Measurements from ENCODE around the gene TRIO. TPM values are rescaled to one million over a fixed set of nuclear protein-coding genes. Genes with fewer than 3 reads are reported as not detected.

TRIO gene
- total RNA-seq, 1 experiment from 2014 or later = 88.8 TPM

DNA sequence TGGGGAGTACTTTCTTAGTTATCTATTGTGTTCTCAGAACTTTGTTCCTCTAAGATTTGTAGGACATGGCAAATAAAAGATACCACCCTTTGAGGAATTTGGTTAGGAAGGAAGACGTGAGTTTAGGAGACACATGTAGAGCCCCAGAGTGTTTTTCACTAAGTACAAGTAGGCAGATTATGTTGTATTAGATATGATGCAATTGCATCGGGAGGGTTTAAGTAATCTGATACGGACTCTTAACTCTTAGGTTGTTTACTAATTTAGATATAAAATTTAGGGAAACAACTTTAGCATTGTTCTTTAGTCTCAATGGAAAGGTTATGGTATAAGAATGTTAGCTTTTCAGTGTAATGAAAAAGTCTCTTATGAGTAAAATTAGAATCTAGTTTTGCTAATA lies 84.4 kb downstream of the TRIO start:
- no peak for DNase-seq (ENCODE audit: low spot score)
- H3K9me3 Mint-ChIP-seq = no peaks in the 10 kb centered on the region
- CTCF ChIA-PET = interaction anchor here (0.8 to 1.1 kb wide), 2 partner anchors 9 to 43 kb away, joined by 3 read pairs; no protein-coding TSS in a partner anchor
- peaks cover 68% of the 10 kb centered on the region for H3K4me1 Mint-ChIP-seq
- H3K27ac Mint-ChIP-seq = no peak overlapping the region
- TF ChIP-seq, protein P1, sequence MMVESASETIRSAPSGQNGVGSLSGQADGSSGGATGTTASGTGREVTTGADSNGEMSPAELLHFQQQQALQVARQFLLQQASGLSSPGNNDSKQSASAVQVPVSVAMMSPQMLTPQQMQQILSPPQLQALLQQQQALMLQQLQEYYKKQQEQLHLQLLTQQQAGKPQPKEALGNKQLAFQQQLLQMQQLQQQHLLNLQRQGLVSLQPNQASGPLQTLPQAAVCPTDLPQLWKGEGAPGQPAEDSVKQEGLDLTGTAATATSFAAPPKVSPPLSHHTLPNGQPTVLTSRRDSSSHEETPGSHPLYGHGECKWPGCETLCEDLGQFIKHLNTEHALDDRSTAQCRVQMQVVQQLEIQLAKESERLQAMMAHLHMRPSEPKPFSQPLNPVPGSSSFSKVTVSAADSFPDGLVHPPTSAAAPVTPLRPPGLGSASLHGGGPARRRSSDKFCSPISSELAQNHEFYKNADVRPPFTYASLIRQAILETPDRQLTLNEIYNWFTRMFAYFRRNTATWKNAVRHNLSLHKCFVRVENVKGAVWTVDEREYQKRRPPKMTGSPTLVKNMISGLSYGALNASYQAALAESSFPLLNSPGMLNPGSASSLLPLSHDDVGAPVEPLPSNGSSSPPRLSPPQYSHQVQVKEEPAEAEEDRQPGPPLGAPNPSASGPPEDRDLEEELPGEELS (CRISPR knock-in tag; IDR thresholded peaks at IDR 0.05) = no peak
- TF ChIP-seq CREB1 (CRISPR knock-in tag; IDR thresholded peaks at IDR 0.05) (no peak), JUN (CRISPR knock-in tag; IDR thresholded peaks at IDR 0.05) (no peak), IRF2 (CRISPR knock-in tag; IDR thresholded peaks at IDR 0.05; ENCODE audit: borderline replicate concordance, low read depth) (no peak)
- TF ChIP-seq, protein P2, sequence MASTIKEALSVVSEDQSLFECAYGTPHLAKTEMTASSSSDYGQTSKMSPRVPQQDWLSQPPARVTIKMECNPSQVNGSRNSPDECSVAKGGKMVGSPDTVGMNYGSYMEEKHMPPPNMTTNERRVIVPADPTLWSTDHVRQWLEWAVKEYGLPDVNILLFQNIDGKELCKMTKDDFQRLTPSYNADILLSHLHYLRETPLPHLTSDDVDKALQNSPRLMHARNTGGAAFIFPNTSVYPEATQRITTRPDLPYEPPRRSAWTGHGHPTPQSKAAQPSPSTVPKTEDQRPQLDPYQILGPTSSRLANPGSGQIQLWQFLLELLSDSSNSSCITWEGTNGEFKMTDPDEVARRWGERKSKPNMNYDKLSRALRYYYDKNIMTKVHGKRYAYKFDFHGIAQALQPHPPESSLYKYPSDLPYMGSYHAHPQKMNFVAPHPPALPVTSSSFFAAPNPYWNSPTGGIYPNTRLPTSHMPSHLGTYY (CRISPR knock-in tag; IDR thresholded peaks at IDR 0.05) = no peak
- TF ChIP-seq, protein P3, sequence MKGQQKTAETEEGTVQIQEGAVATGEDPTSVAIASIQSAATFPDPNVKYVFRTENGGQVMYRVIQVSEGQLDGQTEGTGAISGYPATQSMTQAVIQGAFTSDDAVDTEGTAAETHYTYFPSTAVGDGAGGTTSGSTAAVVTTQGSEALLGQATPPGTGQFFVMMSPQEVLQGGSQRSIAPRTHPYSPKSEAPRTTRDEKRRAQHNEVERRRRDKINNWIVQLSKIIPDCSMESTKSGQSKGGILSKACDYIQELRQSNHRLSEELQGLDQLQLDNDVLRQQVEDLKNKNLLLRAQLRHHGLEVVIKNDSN (CRISPR knock-in tag; IDR thresholded peaks at IDR 0.05) = no peak
- no peaks in the 10 kb centered on the region for H3K27me3 Mint-ChIP-seq (ENCODE audit: low read depth)
- H3K4me3 Mint-ChIP-seq = no peak overlapping the region
- POLR2A ChIA-PET = no interaction called here
- no peaks in the 10 kb centered on the region for H3K36me3 Mint-ChIP-seq
- no peak for ATAC-seq

DNA sequence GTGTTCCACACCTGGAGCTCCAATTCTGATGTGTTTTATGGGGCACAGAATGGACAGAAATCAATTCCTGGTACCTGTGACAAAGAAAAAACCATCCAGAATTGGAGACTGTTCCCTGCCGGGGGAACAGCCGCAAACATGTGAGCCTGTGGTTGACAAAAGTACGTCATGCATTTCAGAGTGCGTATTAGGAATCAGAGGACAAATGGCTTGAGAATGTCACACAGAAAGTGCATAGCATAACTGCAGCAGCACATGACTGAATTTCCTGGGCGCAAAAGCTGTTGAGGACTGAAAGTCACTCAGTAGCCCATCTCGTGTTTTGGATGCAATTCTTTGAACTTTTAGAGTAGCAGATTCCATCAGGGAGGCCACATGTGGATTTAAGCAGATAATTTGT lies 85.1 kb downstream of the TRIO start:
- ChIA-PET POLR2A (no interaction called here), CTCF (interaction anchor here (0.8 kb wide), 1 partner anchor 42 kb away, joined by 3 read pairs; no protein-coding TSS in a partner anchor)
- no peak overlapping the region for H3K4me3 Mint-ChIP-seq
- peaks cover 61% of the 10 kb centered on the region for H3K4me1 Mint-ChIP-seq
- no peaks in the 10 kb centered on the region for H3K27me3 Mint-ChIP-seq (ENCODE audit: low read depth)
- ATAC-seq (no peak), DNase-seq (ENCODE audit: low spot score) (no peak)
- 0 out of 2 replicates have a peak overlapping the region, but pooled peaks have one; percentile 33 for H3K27ac Mint-ChIP-seq
- no peaks in the 10 kb centered on the region for H3K9me3 Mint-ChIP-seq
- TF ChIP-seq ZNF121 (CRISPR knock-in tag; IDR thresholded peaks at IDR 0.05) (no peak), ETV6 (CRISPR knock-in tag; IDR thresholded peaks at IDR 0.05) (no peak), TCF7 (CRISPR knock-in tag; IDR thresholded peaks at IDR 0.05; ENCODE audit: low read depth) (no peak), ESRRA (CRISPR knock-in tag; IDR thresholded peaks at IDR 0.05; ENCODE audit: borderline replicate concordance) (no peak)
- TF ChIP-seq, protein P4, sequence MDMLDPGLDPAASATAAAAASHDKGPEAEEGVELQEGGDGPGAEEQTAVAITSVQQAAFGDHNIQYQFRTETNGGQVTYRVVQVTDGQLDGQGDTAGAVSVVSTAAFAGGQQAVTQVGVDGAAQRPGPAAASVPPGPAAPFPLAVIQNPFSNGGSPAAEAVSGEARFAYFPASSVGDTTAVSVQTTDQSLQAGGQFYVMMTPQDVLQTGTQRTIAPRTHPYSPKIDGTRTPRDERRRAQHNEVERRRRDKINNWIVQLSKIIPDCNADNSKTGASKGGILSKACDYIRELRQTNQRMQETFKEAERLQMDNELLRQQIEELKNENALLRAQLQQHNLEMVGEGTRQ (CRISPR knock-in tag; IDR thresholded peaks at IDR 0.05) = no peak
- no peaks in the 10 kb centered on the region for H3K36me3 Mint-ChIP-seq

DNA sequence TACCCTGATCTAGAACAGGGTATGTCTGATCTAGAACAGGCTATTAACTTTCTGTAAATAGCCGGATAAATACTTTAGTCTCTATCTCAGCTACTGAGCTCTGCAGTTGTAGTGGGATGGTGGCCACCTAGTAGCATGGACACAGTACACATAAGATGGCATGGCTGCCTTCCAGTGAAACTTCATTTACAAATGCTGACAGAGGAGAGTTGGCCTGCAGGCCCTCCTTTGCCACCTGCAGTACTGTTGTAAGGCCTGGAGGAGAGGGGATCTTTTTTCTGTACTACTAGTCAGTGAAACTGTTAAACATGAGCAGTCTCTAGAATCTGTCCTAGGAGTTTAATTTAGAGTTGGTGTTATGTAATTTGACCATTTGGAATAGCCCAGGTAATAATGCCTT lies 86.0 kb downstream of the TRIO start:
- no peaks in the 10 kb centered on the region for H3K9me3 Mint-ChIP-seq
- no peak overlapping the region for H3K4me3 Mint-ChIP-seq
- ChIA-PET POLR2A (no interaction called here), CTCF (no interaction called here)
- no peaks in the 10 kb centered on the region for H3K36me3 Mint-ChIP-seq
- no peaks in the 10 kb centered on the region for H3K27me3 Mint-ChIP-seq (ENCODE audit: low read depth)
- DNase-seq (ENCODE audit: low spot score) = no peak
- ATAC-seq = no peak
- H3K27ac Mint-ChIP-seq = no peak overlapping the region
- H3K4me1 Mint-ChIP-seq = peaks cover 65% of the 10 kb centered on the region
- TF ChIP-seq NFATC4 (CRISPR knock-in tag; IDR thresholded peaks at IDR 0.05) (no peak), ELF4 (CRISPR knock-in tag; IDR thresholded peaks at IDR 0.05; ENCODE audit: low read depth) (no peak), SMAD4 (CRISPR knock-in tag; IDR thresholded peaks at IDR 0.05) (no peak), CBFB (CRISPR knock-in tag; IDR thresholded peaks at IDR 0.05; ENCODE audit: low read depth) (no peak), ZNF219 (CRISPR knock-in tag; IDR thresholded peaks at IDR 0.05; ENCODE audit: borderline replicate concordance) (no peak), ZNF396 (CRISPR knock-in tag; IDR thresholded peaks at IDR 0.05; ENCODE audit: borderline replicate concordance) (no peak), ZNF263 (CRISPR knock-in tag; IDR thresholded peaks at IDR 0.05; ENCODE audit: low read depth) (no peak), ZNF317 (CRISPR knock-in tag; IDR thresholded peaks at IDR 0.05; ENCODE audit: borderline replicate concordance, low read depth) (no peak)
- TF ChIP-seq, protein P1 (CRISPR knock-in tag; IDR thresholded peaks at IDR 0.05) = no peak
- TF ChIP-seq, protein P5, sequence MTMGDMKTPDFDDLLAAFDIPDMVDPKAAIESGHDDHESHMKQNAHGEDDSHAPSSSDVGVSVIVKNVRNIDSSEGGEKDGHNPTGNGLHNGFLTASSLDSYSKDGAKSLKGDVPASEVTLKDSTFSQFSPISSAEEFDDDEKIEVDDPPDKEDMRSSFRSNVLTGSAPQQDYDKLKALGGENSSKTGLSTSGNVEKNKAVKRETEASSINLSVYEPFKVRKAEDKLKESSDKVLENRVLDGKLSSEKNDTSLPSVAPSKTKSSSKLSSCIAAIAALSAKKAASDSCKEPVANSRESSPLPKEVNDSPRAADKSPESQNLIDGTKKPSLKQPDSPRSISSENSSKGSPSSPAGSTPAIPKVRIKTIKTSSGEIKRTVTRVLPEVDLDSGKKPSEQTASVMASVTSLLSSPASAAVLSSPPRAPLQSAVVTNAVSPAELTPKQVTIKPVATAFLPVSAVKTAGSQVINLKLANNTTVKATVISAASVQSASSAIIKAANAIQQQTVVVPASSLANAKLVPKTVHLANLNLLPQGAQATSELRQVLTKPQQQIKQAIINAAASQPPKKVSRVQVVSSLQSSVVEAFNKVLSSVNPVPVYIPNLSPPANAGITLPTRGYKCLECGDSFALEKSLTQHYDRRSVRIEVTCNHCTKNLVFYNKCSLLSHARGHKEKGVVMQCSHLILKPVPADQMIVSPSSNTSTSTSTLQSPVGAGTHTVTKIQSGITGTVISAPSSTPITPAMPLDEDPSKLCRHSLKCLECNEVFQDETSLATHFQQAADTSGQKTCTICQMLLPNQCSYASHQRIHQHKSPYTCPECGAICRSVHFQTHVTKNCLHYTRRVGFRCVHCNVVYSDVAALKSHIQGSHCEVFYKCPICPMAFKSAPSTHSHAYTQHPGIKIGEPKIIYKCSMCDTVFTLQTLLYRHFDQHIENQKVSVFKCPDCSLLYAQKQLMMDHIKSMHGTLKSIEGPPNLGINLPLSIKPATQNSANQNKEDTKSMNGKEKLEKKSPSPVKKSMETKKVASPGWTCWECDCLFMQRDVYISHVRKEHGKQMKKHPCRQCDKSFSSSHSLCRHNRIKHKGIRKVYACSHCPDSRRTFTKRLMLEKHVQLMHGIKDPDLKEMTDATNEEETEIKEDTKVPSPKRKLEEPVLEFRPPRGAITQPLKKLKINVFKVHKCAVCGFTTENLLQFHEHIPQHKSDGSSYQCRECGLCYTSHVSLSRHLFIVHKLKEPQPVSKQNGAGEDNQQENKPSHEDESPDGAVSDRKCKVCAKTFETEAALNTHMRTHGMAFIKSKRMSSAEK (CRISPR knock-in tag; IDR thresholded peaks at IDR 0.05; ENCODE audit: borderline replicate concordance) = no peak
- TF ChIP-seq, protein P2 (CRISPR knock-in tag; IDR thresholded peaks at IDR 0.05) = no peak
